CD14-positive monocyte (primary cell): ENCODE data around the gene COL4A1. TPM values are rescaled to one million over a fixed set of nuclear protein-coding genes. Genes with fewer than 3 reads are reported as not detected.

Source experiments
- DNase-seq, 3 donors: peaks; one replicate each; pipeline ENCODE4 v3.0.0-alpha.2; 2011 to 2022
- H2AFZ ChIP-seq: 2 replicates; pipeline ENCODE4 v1.6.0; 2012; ENCODE audit warnings: mild to moderate bottlenecking, low read depth, low read length, inconsistent platforms; ENCODE audit not compliant: insufficient read depth, poor library complexity, severe bottlenecking
- H3K27ac ChIP-seq, 2 donors: 1 replicate in 1 of 2; 2 replicates in 1 of 2; pipeline ENCODE4 v1.5.1; 2012 to 2013; ENCODE audit warnings: low read length in 2 of 2, control low read depth in 1 of 2, inconsistent platforms in 1 of 2, low read depth in 1 of 2, mild to moderate bottlenecking in 1 of 2
- H3K27me3 ChIP-seq, 2 donors: one replicate each; pipeline versions ENCODE4 v1.6.0 to v1.6.1; 2011 to 2013; ENCODE audit warnings: low read length in 2 of 2; ENCODE audit not compliant: control insufficient read depth in 2 of 2, insufficient read depth in 2 of 2
- H3K36me3 ChIP-seq, 2 donors: replicated peaks in 1 of 2; 1 replicate in 1 of 2; 2 replicates in 1 of 2; pipeline versions ENCODE4 v1.5.1 to v1.6.1; 2012 to 2013; ENCODE audit warnings: low read length in 2 of 2, control low read depth in 1 of 2, inconsistent platforms in 1 of 2, mild to moderate bottlenecking in 1 of 2; ENCODE audit not compliant: insufficient read depth in 2 of 2, control insufficient read depth in 1 of 2
- H3K4me1 ChIP-seq, 2 donors: 1 replicate in 1 of 2; 2 replicates in 1 of 2; pipeline versions ENCODE4 v1.5.1 to v1.6.1; 2012 to 2013; ENCODE audit warnings: low read length in 2 of 2, control low read depth in 1 of 2, inconsistent platforms in 1 of 2, mild to moderate bottlenecking in 1 of 2, moderate library complexity in 1 of 2; ENCODE audit not compliant: insufficient read depth in 2 of 2, control insufficient read depth in 1 of 2
- H3K4me2 ChIP-seq: replicated peaks from 2 replicates; pipeline ENCODE3; 2012; ENCODE audit warnings: low read length, moderate library complexity, mild to moderate bottlenecking; ENCODE audit not compliant: poor library complexity, severe bottlenecking; ENCODE audit errors: extremely low read depth
- H3K4me3 ChIP-seq, 3 experiments: fragments of 200-600 bp in 1 of 3; sonication (generic) in 1 of 3; replicated peaks in 1 of 3; 1 replicate in 2 of 3; 2 replicates in 1 of 3; pipeline ENCODE4 v1.5.1; 2011 to 2013; ENCODE audit warnings: low read length in 3 of 3, mild to moderate bottlenecking in 3 of 3, control low read depth in 2 of 3, low read depth in 2 of 3, inconsistent platforms in 1 of 3, moderate library complexity in 1 of 3
- H3K79me2 ChIP-seq: 2 replicates; pipeline ENCODE4 v1.6.0; 2012; ENCODE audit warnings: mild to moderate bottlenecking, control low read depth, inconsistent platforms, low read length, moderate library complexity; ENCODE audit not compliant: insufficient read depth
- H3K9ac ChIP-seq: 2 replicates; pipeline ENCODE4 v1.6.0; 2017; ENCODE audit warnings: low read length, mild to moderate bottlenecking; ENCODE audit not compliant: insufficient read depth, poor library complexity, severe bottlenecking
- H3K9me3 ChIP-seq, 2 donors: replicated peaks in 1 of 2; 1 replicate in 1 of 2; 2 replicates in 1 of 2; pipeline versions ENCODE4 v1.5.1 to v1.6.1; 2012 to 2013; ENCODE audit warnings: low read length in 2 of 2, control low read depth in 1 of 2; ENCODE audit not compliant: control insufficient read depth in 1 of 2, insufficient read depth in 1 of 2
- H4K20me1 ChIP-seq: 2 replicates; pipeline ENCODE4 v1.6.0; 2012; ENCODE audit warnings: mild to moderate bottlenecking, low read length, control low read depth, moderate library complexity; ENCODE audit not compliant: insufficient read depth
- H3K27ac Mint-ChIP-seq, 7 donors: one replicate each; pipeline ENCODE4 v1.8.0; 2020; ENCODE audit warnings: mild to moderate bottlenecking in 7 of 7, mixed read lengths in 7 of 7, moderate library complexity in 6 of 7, inconsistent platforms in 2 of 7
- H3K27me3 Mint-ChIP-seq, 3 donors: one replicate each; pipeline ENCODE4 v1.8.0; 2021 to 2022; ENCODE audit warnings: low read depth in 3 of 3, mild to moderate bottlenecking in 3 of 3, mixed read lengths in 3 of 3, moderate library complexity in 3 of 3, inconsistent platforms in 1 of 3
- H3K36me3 Mint-ChIP-seq, 2 donors: one replicate each; pipeline ENCODE4 v1.8.0; 2020; ENCODE audit warnings: mixed read lengths in 2 of 2, inconsistent platforms in 1 of 2, mild to moderate bottlenecking in 1 of 2
- H3K4me1 Mint-ChIP-seq: one replicate; pipeline ENCODE4 v1.8.0; 2020; ENCODE audit warnings: mild to moderate bottlenecking, mixed read lengths
- H3K4me3 Mint-ChIP-seq, 2 donors: one replicate each; pipeline ENCODE4 v1.8.0; 2020; ENCODE audit warnings: mild to moderate bottlenecking in 2 of 2, mixed read lengths in 2 of 2, moderate library complexity in 1 of 2
- H3K9me3 Mint-ChIP-seq, 7 donors: one replicate each; pipeline ENCODE4 v1.8.0; 2020 to 2022; ENCODE audit warnings: mixed read lengths in 7 of 7, mild to moderate bottlenecking in 6 of 7, moderate library complexity in 6 of 7, inconsistent platforms in 2 of 7
- WGBS: methylation state at CpG from one replicate; pipeline ENCODE4 v1.1.5; 2013; ENCODE audit warnings: missing lambda C conversion rate; ENCODE audit not compliant: insufficient coverage; 5-methylcytosine and 5-hydroxymethylcytosine counted together
- intact Hi-C, 2 donors: fragments of 100-400 bp; cut with micrococcal nuclease; formaldehyde crosslinking; loops; one replicate each; pipeline versions ENCODE4 v1.15.0 to v1.15.1; 2023
- polyA plus RNA-seq, 3 donors: library from polyadenylated mRNA; depleted of rRNA in 1 of 3; unstranded in 2 of 3; stranded (reverse) in 1 of 3; fragments of 300-500 nt in 2 of 3; fragments of >200 nt in 1 of 3; fragmentation: Illumina TruSeq in 2 of 3; gene quantifications; 1 replicate in 2 of 3; 2 replicates in 1 of 3; pipeline ENCODE4 v1.2.3, GENCODE V29; 2012 to 2021
- TF ChIP-seq, protein P1 (sequence below): fragments of 200-600 bp; IDR thresholded peaks from one replicate; pipeline ENCODE4 v1.8.0; 2022; ENCODE audit warnings: antibody characterized with exemption, mild to moderate bottlenecking

Gene COL4A1
- polyA plus RNA-seq, 3 donors = 0.16 to 0.25 TPM; not detected in 1

DNA sequence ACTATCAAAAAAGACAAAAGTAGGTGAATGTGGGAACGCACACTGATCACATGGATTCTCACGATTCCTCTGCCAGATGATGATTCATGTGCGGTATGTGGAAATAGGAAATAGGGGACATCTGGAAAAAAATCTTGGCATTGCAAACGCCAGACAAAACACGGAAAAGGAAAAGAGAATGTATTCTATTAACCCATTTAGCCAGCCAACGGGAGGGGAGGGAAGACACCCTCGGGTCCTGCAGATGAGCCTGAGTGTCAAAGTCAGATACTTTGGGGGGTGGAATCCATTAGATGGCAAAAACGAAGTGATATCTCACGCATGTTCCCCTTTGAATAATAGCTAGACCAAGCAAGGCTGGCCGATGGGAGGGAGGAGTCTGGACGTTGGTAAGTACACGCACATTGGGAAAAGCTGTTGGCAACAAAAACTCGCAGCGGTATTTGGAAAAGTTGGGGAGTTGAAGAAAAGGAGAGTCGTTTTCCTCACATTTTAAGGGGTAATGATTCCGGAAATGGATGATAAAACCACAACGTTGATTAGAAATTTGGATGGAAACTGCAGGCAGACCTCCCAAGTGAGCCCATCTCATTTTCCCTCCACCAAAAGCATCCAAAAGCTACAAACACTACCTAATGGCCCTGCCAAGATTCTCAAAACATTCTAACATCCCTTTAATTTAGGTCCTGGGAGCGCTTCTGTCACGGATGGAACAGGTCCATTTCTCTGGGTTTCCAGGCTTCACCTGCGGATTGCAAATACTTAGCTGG, 73.6 kb downstream of the COL4A1 start:
- H3K4me3 ChIP-seq = no peak overlapping the region
- no peak overlapping the region for H3K27ac Mint-ChIP-seq
- 89% methylated on average over 11 of the region's 20 CpGs for WGBS
- H2AFZ ChIP-seq = no peak overlapping the region
- H4K20me1 ChIP-seq = no peaks in the 10 kb centered on the region
- peaks cover 19 to 29% (median 27%) of the 10 kb centered on the region in 3 donors for H3K27me3 Mint-ChIP-seq
- H3K9me3 Mint-ChIP-seq = peaks cover 0 to 5% (median 0%) of the 10 kb centered on the region in 7 donors
- H3K4me2 ChIP-seq = no peak overlapping the region
- no peaks in the 10 kb centered on the region for H3K36me3 Mint-ChIP-seq
- TF ChIP-seq, protein P1, sequence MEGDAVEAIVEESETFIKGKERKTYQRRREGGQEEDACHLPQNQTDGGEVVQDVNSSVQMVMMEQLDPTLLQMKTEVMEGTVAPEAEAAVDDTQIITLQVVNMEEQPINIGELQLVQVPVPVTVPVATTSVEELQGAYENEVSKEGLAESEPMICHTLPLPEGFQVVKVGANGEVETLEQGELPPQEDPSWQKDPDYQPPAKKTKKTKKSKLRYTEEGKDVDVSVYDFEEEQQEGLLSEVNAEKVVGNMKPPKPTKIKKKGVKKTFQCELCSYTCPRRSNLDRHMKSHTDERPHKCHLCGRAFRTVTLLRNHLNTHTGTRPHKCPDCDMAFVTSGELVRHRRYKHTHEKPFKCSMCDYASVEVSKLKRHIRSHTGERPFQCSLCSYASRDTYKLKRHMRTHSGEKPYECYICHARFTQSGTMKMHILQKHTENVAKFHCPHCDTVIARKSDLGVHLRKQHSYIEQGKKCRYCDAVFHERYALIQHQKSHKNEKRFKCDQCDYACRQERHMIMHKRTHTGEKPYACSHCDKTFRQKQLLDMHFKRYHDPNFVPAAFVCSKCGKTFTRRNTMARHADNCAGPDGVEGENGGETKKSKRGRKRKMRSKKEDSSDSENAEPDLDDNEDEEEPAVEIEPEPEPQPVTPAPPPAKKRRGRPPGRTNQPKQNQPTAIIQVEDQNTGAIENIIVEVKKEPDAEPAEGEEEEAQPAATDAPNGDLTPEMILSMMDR = no peak
- DNase-seq = no peak
- intact Hi-C loops = no loop called here
- H3K79me2 ChIP-seq = no peaks in the 10 kb centered on the region
- no peak overlapping the region for H3K4me3 Mint-ChIP-seq
- no peaks in the 10 kb centered on the region for H3K4me1 ChIP-seq
- no peak overlapping the region for H3K27ac ChIP-seq
- no peak overlapping the region for H3K9ac ChIP-seq
- no peaks in the 10 kb centered on the region for H3K4me1 Mint-ChIP-seq
- peaks cover 2 to 3% of the 10 kb centered on the region in 2 donors for H3K27me3 ChIP-seq
- no peaks in the 10 kb centered on the region for H3K36me3 ChIP-seq
- no peaks in the 10 kb centered on the region for H3K9me3 ChIP-seq

DNA sequence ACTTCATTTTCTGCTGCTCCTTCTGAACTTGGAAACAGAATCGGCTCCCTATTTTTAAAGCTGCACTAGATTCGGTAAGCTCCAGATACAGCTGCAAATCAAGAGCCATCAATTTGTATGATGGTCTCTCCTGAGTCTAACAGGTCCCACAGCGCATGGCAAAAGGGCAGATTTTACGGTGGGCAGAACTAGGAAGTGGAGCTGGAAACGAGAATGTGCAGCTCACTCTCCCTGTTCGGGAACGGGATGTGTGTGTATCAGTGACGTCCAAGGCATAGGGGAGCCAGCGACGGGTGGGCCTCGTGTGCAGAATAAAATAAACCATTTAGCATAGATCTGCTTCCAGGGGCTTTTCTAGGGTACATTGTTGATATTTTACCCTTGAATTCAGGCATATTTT, 74.2 kb downstream of the COL4A1 start:
- peaks cover 0 to 5% (median 0%) of the 10 kb centered on the region in 7 donors for H3K9me3 Mint-ChIP-seq

More for the DNA sequence above, 74.2 kb downstream of the COL4A1 start:
- DNase-seq = no peak
- intact Hi-C loops = no loop called here
- H3K4me1 Mint-ChIP-seq = no peaks in the 10 kb centered on the region
- TF ChIP-seq, protein P1 = no peak
- no peaks in the 10 kb centered on the region for H3K36me3 Mint-ChIP-seq
- H3K27ac Mint-ChIP-seq = no peak overlapping the region
- H3K9me3 ChIP-seq = no peaks in the 10 kb centered on the region
- no peak overlapping the region for H3K4me3 Mint-ChIP-seq
- peaks cover 19 to 29% (median 25%) of the 10 kb centered on the region in 3 donors for H3K27me3 Mint-ChIP-seq
- H3K4me1 ChIP-seq = no peaks in the 10 kb centered on the region
- H3K27ac ChIP-seq = no peak overlapping the region
- no peaks in the 10 kb centered on the region for H3K79me2 ChIP-seq
- no peak overlapping the region for H3K4me2 ChIP-seq
- 82% methylated on average over 10 of the region's 11 CpGs for WGBS
- H3K9ac ChIP-seq = no peak overlapping the region
- no peak overlapping the region for H3K4me3 ChIP-seq
- no peak overlapping the region for H2AFZ ChIP-seq
- no peaks in the 10 kb centered on the region for H4K20me1 ChIP-seq
- peaks cover 0 to 3% of the 10 kb centered on the region in 2 donors for H3K27me3 ChIP-seq
- no peaks in the 10 kb centered on the region for H3K36me3 ChIP-seq
